ENCODE measurements around the gene SERPINA1. TPM values are rescaled to one million over a fixed set of nuclear protein-coding genes. Genes with fewer than 3 reads are reported as not detected.

Gene SERPINA1
- total RNA-seq, 1 donor from 2014 or later = 0.58 TPM

DNA sequence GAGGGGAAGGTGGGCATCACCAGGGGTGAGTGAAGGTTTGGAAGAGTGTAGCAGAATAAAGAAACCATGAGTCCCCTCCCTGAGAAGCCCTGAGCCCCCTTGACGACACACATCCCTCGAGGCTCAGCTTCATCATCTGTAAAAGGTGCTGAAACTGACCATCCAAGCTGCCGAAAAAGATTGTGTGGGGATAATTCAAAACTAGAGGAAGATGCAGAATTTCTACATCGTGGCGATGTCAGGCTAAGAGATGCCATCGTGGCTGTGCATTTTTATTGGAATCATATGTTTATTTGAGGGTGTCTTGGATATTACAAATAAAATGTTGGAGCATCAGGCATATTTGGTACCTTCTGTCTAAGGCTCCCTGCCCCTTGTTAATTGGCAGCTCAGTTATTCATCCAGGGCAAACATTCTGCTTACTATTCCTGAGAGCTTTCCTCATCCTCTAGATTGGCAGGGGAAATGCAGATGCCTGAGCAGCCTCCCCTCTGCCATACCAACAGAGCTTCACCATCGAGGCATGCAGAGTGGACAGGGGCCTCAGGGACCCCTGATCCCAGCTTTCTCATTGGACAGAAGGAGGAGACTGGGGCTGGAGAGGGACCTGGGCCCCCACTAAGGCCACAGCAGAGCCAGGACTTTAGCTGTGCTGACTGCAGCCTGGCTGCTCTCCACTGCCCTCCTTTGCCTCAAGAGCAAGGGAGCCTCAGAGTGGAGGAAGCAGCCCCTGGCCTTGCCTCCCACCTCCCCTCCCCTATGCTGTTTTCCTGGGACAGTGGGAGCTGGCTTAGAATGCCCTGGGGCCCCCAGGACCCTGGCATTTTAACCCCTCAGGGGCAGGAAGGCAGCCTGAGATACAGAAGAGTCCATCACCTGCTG is 7.0 kb downstream of the SERPINA1 start:
- no peaks in the 10 kb centered on the region for H3K9me3 Mint-ChIP-seq
- peaks cover 6% of the 10 kb centered on the region for H3K27me3 Mint-ChIP-seq (ENCODE audit: low read depth)
- H3K27ac Mint-ChIP-seq = no peak overlapping the region
- no peaks in the 10 kb centered on the region for H3K36me3 Mint-ChIP-seq
- no peak overlapping the region for H3K4me3 Mint-ChIP-seq
- TF ChIP-seq, protein P1, sequence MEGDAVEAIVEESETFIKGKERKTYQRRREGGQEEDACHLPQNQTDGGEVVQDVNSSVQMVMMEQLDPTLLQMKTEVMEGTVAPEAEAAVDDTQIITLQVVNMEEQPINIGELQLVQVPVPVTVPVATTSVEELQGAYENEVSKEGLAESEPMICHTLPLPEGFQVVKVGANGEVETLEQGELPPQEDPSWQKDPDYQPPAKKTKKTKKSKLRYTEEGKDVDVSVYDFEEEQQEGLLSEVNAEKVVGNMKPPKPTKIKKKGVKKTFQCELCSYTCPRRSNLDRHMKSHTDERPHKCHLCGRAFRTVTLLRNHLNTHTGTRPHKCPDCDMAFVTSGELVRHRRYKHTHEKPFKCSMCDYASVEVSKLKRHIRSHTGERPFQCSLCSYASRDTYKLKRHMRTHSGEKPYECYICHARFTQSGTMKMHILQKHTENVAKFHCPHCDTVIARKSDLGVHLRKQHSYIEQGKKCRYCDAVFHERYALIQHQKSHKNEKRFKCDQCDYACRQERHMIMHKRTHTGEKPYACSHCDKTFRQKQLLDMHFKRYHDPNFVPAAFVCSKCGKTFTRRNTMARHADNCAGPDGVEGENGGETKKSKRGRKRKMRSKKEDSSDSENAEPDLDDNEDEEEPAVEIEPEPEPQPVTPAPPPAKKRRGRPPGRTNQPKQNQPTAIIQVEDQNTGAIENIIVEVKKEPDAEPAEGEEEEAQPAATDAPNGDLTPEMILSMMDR (IDR thresholded peaks at IDR 0.05; ENCODE audit: unreplicated experiment) = no peak
- H3K4me1 Mint-ChIP-seq = no peaks in the 10 kb centered on the region
- DNase-seq (ENCODE audit: low spot score in 2 of 2, unreplicated experiment in 2 of 2) = no peak

DNA sequence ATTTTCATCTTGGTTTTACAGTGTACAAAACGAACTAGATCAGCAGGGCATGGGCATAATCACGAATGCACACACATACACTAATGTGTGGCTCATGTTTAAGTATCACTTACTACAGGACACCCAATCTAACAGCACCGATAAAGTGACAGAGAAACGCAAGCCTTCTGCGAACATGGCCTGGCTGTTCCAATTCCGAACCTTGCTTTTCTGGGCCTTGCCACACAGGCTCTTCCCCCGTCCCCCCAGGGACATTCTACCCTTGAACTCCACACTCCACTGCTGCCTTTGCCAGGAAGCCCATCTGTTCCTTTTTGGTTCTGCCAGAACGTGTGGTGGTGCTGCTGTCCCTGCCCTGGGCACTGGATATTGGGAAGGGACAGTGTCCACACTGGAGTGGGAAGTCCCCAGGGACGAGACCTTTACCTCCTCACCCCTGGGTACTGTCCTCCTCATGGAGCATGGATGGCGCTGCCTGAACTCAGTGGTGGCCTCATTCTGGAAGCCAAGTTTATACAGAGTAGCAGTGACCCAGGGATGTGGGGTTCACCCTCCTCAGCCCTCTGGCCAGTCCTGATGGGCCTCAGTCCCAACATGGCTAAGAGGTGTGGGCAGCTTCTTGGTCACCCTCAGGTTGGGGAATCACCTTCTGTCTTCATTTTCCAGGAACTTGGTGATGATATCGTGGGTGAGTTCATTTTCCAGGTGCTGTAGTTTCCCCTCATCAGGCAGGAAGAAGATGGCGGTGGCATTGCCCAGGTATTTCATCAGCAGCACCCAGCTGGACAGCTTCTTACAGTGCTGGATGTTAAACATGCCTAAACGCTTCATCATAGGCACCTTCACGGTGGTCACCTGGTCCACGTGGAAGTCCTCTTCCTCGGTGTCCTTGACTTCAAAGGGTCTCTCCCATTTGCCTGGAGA is 7.9 kb downstream of the SERPINA1 start:
- no peaks in the 10 kb centered on the region for H3K36me3 Mint-ChIP-seq
- H3K4me3 Mint-ChIP-seq = no peak overlapping the region
- peaks cover 6% of the 10 kb centered on the region for H3K27me3 Mint-ChIP-seq (ENCODE audit: low read depth)
- H3K27ac Mint-ChIP-seq = no peak overlapping the region
- H3K4me1 Mint-ChIP-seq = no peaks in the 10 kb centered on the region
- TF ChIP-seq, protein P1 (IDR thresholded peaks at IDR 0.05; ENCODE audit: unreplicated experiment) = no peak
- H3K9me3 Mint-ChIP-seq = no peaks in the 10 kb centered on the region
- no peak for DNase-seq (ENCODE audit: low spot score in 2 of 2, unreplicated experiment in 2 of 2)

- DNase-seq (ENCODE audit: low spot score in 2 of 2, unreplicated experiment in 2 of 2) = no peak
- Mint-ChIP-seq H3K27ac (no peak overlapping the region), H3K9me3 (no peaks in the 10 kb centered on the region), H3K4me1 (no peaks in the 10 kb centered on the region), H3K27me3 (ENCODE audit: low read depth) (peaks cover 6% of the 10 kb centered on the region), H3K4me3 (no peak overlapping the region), H3K36me3 (no peaks in the 10 kb centered on the region)
- TF ChIP-seq, protein P1 (IDR thresholded peaks at IDR 0.05; ENCODE audit: unreplicated experiment) = no peak
These were observed 8.8 kb downstream of the SERPINA1 start for GRCh38 chr14:94379291-94380224.

GRCh38 chr14:94378527-94379290 is 9.7 kb downstream of the SERPINA1 start:
- Mint-ChIP-seq H3K4me3 (no peak overlapping the region), H3K27me3 (ENCODE audit: low read depth) (peaks cover 6% of the 10 kb centered on the region), H3K4me1 (no peaks in the 10 kb centered on the region), H3K36me3 (no peaks in the 10 kb centered on the region), H3K9me3 (no peaks in the 10 kb centered on the region), H3K27ac (no peak overlapping the region)
- TF ChIP-seq, protein P1 (IDR thresholded peaks at IDR 0.05; ENCODE audit: unreplicated experiment) = no peak
- DNase-seq (ENCODE audit: low spot score in 2 of 2, unreplicated experiment in 2 of 2) = no peak

Data from mesothelial cell of epicardium (in vitro differentiated cells).